ENCODE data around the gene MEMO1.
"Not testable (repeated sequence)": the region's sequence is repeated elsewhere in the genome, so short reads cannot be mapped to it uniquely, and the experiment has no call there.

The MEMO1 gene

GRCh38 chr2:32018789-32019482 is 8.1 kb upstream of the MEMO1 start:
- H2BK12ac ChIP-seq (ENCODE audit: low read length); DNase-seq; H4K91ac ChIP-seq (ENCODE audit: low read depth, low read length); H3K27ac ChIP-seq (ENCODE audit: low read depth, low read length); H3K79me2 ChIP-seq (ENCODE audit: control insufficient read depth, insufficient read depth, low read length, poor library complexity); H3K4ac ChIP-seq (ENCODE audit: low read depth, low read length); H2AFZ ChIP-seq (ENCODE audit: insufficient read depth, low read length, poor library complexity); H3K4me2 ChIP-seq (ENCODE audit: low read length); H3K79me1 ChIP-seq (ENCODE audit: low read length); H3K9ac ChIP-seq (ENCODE audit: low read length); H3K14ac ChIP-seq (ENCODE audit: low read length); H3K9me3 ChIP-seq (ENCODE audit: insufficient read depth, low read depth, low read length); H3K18ac ChIP-seq (ENCODE audit: low read length); H3K4me1 ChIP-seq (ENCODE audit: control insufficient read depth in 1 of 2, insufficient read depth in 2 of 2, low read length in 2 of 2); H3K4me3 ChIP-seq (ENCODE audit: low read depth, low read length); H2AK5ac ChIP-seq (ENCODE audit: low read length); H2BK5ac ChIP-seq (ENCODE audit: low read depth, low read length, poor library complexity); H3K27me3 ChIP-seq (ENCODE audit: insufficient read depth, low read length); H2BK120ac ChIP-seq (ENCODE audit: insufficient read depth, low read length, poor library complexity); H3K23ac ChIP-seq (ENCODE audit: low read length); H4K12ac ChIP-seq (ENCODE audit: low read depth, low read length); H4K8ac ChIP-seq (ENCODE audit: low read depth, low read length): not testable (repeated sequence)
- WGBS (ENCODE audit: extremely low coverage, insufficient coverage, insufficient read length): no CpG with 5 or more reads among the region's 9 CpGs
- H3K36me3 ChIP-seq (ENCODE audit: control insufficient read depth in 1 of 2, insufficient read depth in 2 of 2, low read length in 2 of 2): peaks cover 16 to 22% of the 10 kb centered on the region in 2 experiments

- peaks cover 3% of the 10 kb centered on the region for H3K9me3 ChIP-seq (ENCODE audit: insufficient read depth, low read depth, low read length)
- peaks cover 0 to 4% of the 10 kb centered on the region in 2 experiments for H3K36me3 ChIP-seq (ENCODE audit: control insufficient read depth in 1 of 2, insufficient read depth in 2 of 2, low read length in 2 of 2)
- H3K4ac ChIP-seq (ENCODE audit: low read depth, low read length): no peak overlapping the region
- H3K4me3 ChIP-seq (ENCODE audit: low read depth, low read length): no peak overlapping the region
- no peak overlapping the region for H2AFZ ChIP-seq (ENCODE audit: insufficient read depth, low read length, poor library complexity)
- peaks cover 15% of the 10 kb centered on the region for H3K79me2 ChIP-seq (ENCODE audit: control insufficient read depth, insufficient read depth, low read length, poor library complexity)
- H3K14ac ChIP-seq (ENCODE audit: low read length): no peak overlapping the region
- no peak overlapping the region for H3K9ac ChIP-seq (ENCODE audit: low read length)
- H3K27me3 ChIP-seq (ENCODE audit: insufficient read depth, low read length): no peaks in the 10 kb centered on the region
- H4K12ac ChIP-seq (ENCODE audit: low read depth, low read length): no peak overlapping the region
- no peak overlapping the region for H3K18ac ChIP-seq (ENCODE audit: low read length)
- no peak overlapping the region for H3K27ac ChIP-seq (ENCODE audit: low read depth, low read length)
- no peak overlapping the region for H4K91ac ChIP-seq (ENCODE audit: low read depth, low read length)
- WGBS (ENCODE audit: extremely low coverage, insufficient coverage, insufficient read length): no CpG with 5 or more reads among the region's 1 CpG
- no peak overlapping the region for H2BK12ac ChIP-seq (ENCODE audit: low read length)
- no peak for DNase-seq
- no peak overlapping the region for H2BK5ac ChIP-seq (ENCODE audit: low read depth, low read length, poor library complexity)
- H3K4me2 ChIP-seq (ENCODE audit: low read length): no peak overlapping the region
- no peak overlapping the region for H3K23ac ChIP-seq (ENCODE audit: low read length)
- no peak overlapping the region for H4K8ac ChIP-seq (ENCODE audit: low read depth, low read length)
- no peak overlapping the region for H2AK5ac ChIP-seq (ENCODE audit: low read length)
- H2BK120ac ChIP-seq (ENCODE audit: insufficient read depth, low read length, poor library complexity): no peak overlapping the region
- H3K79me1 ChIP-seq (ENCODE audit: low read length): peaks cover 14% of the 10 kb centered on the region
- peaks cover 0 to 4% of the 10 kb centered on the region in 2 experiments for H3K4me1 ChIP-seq (ENCODE audit: control insufficient read depth in 1 of 2, insufficient read depth in 2 of 2, low read length in 2 of 2)
Measured at GRCh38 chr2:32012872-32013271, 2.1 kb upstream of the MEMO1 start.

- Histone ChIP-seq H2BK120ac (ENCODE audit: insufficient read depth, low read length, poor library complexity) (no peak overlapping the region), H3K79me2 (ENCODE audit: control insufficient read depth, insufficient read depth, low read length, poor library complexity) (peaks cover 15% of the 10 kb centered on the region), H3K14ac (ENCODE audit: low read length) (no peak overlapping the region), H3K18ac (ENCODE audit: low read length) (no peak overlapping the region), H2AK5ac (ENCODE audit: low read length) (no peak overlapping the region), H4K91ac (ENCODE audit: low read depth, low read length) (no peak overlapping the region), H4K12ac (ENCODE audit: low read depth, low read length) (no peak overlapping the region), H3K9ac (ENCODE audit: low read length) (no peak overlapping the region), H3K79me1 (ENCODE audit: low read length) (peaks cover 14% of the 10 kb centered on the region), H3K4me2 (ENCODE audit: low read length) (peak overlapping the region; percentile 82), H3K27me3 (ENCODE audit: insufficient read depth, low read length) (no peaks in the 10 kb centered on the region), H4K8ac (ENCODE audit: low read depth, low read length) (no peak overlapping the region), H2AFZ (ENCODE audit: insufficient read depth, low read length, poor library complexity) (no peak overlapping the region), H3K9me3 (ENCODE audit: insufficient read depth, low read depth, low read length) (peaks cover 3% of the 10 kb centered on the region), H3K36me3 (ENCODE audit: control insufficient read depth in 1 of 2, insufficient read depth in 2 of 2, low read length in 2 of 2) (no peaks in the 10 kb centered on the region), H3K23ac (ENCODE audit: low read length) (no peak overlapping the region), H2BK5ac (ENCODE audit: low read depth, low read length, poor library complexity) (no peak overlapping the region), H3K4me1 (ENCODE audit: control insufficient read depth in 1 of 2, insufficient read depth in 2 of 2, low read length in 2 of 2) (peaks cover 0 to 4% of the 10 kb centered on the region in 2 experiments), H2BK12ac (ENCODE audit: low read length) (no peak overlapping the region), H3K4me3 (ENCODE audit: low read depth, low read length) (no peak overlapping the region), H3K27ac (ENCODE audit: low read depth, low read length) (peak overlapping the region; percentile 100), H3K4ac (ENCODE audit: low read depth, low read length) (no peak overlapping the region)
- no CpG with 5 or more reads among the region's 5 CpGs for WGBS (ENCODE audit: extremely low coverage, insufficient coverage, insufficient read length)
- no peak for DNase-seq
Measured at GRCh38 chr2:32011485-32011960, 715 bp upstream of the MEMO1 start.

- H3K4me2 ChIP-seq (ENCODE audit: low read length); H2BK120ac ChIP-seq (ENCODE audit: insufficient read depth, low read length, poor library complexity); H3K18ac ChIP-seq (ENCODE audit: low read length); H2BK12ac ChIP-seq (ENCODE audit: low read length); H4K12ac ChIP-seq (ENCODE audit: low read depth, low read length); H3K27me3 ChIP-seq (ENCODE audit: insufficient read depth, low read length); H3K23ac ChIP-seq (ENCODE audit: low read length); H3K4ac ChIP-seq (ENCODE audit: low read depth, low read length); H3K4me1 ChIP-seq (ENCODE audit: control insufficient read depth in 1 of 2, insufficient read depth in 2 of 2, low read length in 2 of 2); H2AK5ac ChIP-seq (ENCODE audit: low read length); H3K36me3 ChIP-seq (ENCODE audit: control insufficient read depth in 1 of 2, insufficient read depth in 2 of 2, low read length in 2 of 2); H3K9me3 ChIP-seq (ENCODE audit: insufficient read depth, low read depth, low read length); H3K14ac ChIP-seq (ENCODE audit: low read length); H2AFZ ChIP-seq (ENCODE audit: insufficient read depth, low read length, poor library complexity); H3K9ac ChIP-seq (ENCODE audit: low read length): not testable (repeated sequence)
- Histone ChIP-seq H3K79me1 (ENCODE audit: low read length) (peaks cover 14% of the 10 kb centered on the region), H3K79me2 (ENCODE audit: control insufficient read depth, insufficient read depth, low read length, poor library complexity) (peaks cover 16% of the 10 kb centered on the region), H4K91ac (ENCODE audit: low read depth, low read length) (peak overlapping the region; percentile 77), H3K4me3 (ENCODE audit: low read depth, low read length) (peak overlapping the region; percentile 86), H2BK5ac (ENCODE audit: low read depth, low read length, poor library complexity) (peak overlapping the region; percentile 40), H3K27ac (ENCODE audit: low read depth, low read length) (peak overlapping the region; percentile 87), H4K8ac (ENCODE audit: low read depth, low read length) (peak overlapping the region; percentile 54)
- WGBS (ENCODE audit: extremely low coverage, insufficient coverage, insufficient read length): no CpG with 5 or more reads among the region's 43 CpGs
- DNase-seq: peak in 1 of 2 donors; percentile 41
Measured at GRCh38 chr2:32010280-32010669, 533 bp downstream of the MEMO1 start.

All from trophoblast cell (in vitro differentiated cells and primary cell).